DND-41 (cell line): ENCODE results near the gene ARHGEF2.

Experiments
- ATAC-seq: fragments of 200-7000 bp; cut with Tn5 transposase; 3 replicates; pipeline ENCODE4 v1.9.1; 2021; ENCODE audit warnings: low read depth; ENCODE audit not compliant: insufficient read depth
- DNase-seq: peaks from one replicate; pipeline ENCODE4 v3.0.0-alpha.2; 2020
- H2AFZ ChIP-seq: 2 replicates; pipeline ENCODE4 v1.6.0; 2012; ENCODE audit warnings: low read depth, low read length
- H3K27ac ChIP-seq: 2 replicates; pipeline ENCODE4 v1.5.1; 2012; ENCODE audit warnings: low read length, inconsistent platforms
- H3K27me3 ChIP-seq: fragments of 200-600 bp; sonication (generic); 2 replicates; pipeline ENCODE4 v1.6.0; 2012; ENCODE audit warnings: low read length, mild to moderate bottlenecking, inconsistent platforms; ENCODE audit not compliant: insufficient read depth, poor library complexity
- H3K36me3 ChIP-seq: 2 replicates; pipeline ENCODE4 v1.5.1; 2012; ENCODE audit warnings: low read length, inconsistent platforms; ENCODE audit not compliant: insufficient read depth
- H3K4me1 ChIP-seq: 2 replicates; pipeline ENCODE4 v1.5.1; 2012; ENCODE audit warnings: mild to moderate bottlenecking, low read length; ENCODE audit not compliant: insufficient read depth
- H3K4me2 ChIP-seq: 2 replicates; pipeline ENCODE4 v1.6.0; 2012; ENCODE audit warnings: mild to moderate bottlenecking, moderate library complexity, low read length, inconsistent platforms; ENCODE audit not compliant: insufficient read depth
- H3K4me3 ChIP-seq, 2 experiments: fragments of 200-600 bp in 1 of 2; shearing (Covaris generic) in 1 of 2; 2 replicates each; pipeline ENCODE4 v1.5.1; 2012 to 2016; ENCODE audit warnings: inconsistent platforms in 2 of 2, low read length in 2 of 2, mild to moderate bottlenecking in 2 of 2, low read depth in 1 of 2, moderate library complexity in 1 of 2
- H3K79me2 ChIP-seq: 2 replicates; pipeline ENCODE4 v1.6.0; 2012; ENCODE audit warnings: low read length, inconsistent platforms; ENCODE audit not compliant: insufficient read depth
- H3K9ac ChIP-seq: 2 replicates; pipeline ENCODE4 v1.6.0; 2012; ENCODE audit warnings: low read depth, mild to moderate bottlenecking, inconsistent platforms, low read length, moderate library complexity
- H3K9me3 ChIP-seq: 2 replicates; pipeline ENCODE4 v1.5.1; 2012; ENCODE audit warnings: low read length, moderate library complexity, mild to moderate bottlenecking, inconsistent platforms; ENCODE audit not compliant: insufficient read depth, severe bottlenecking
- H4K20me1 ChIP-seq: 2 replicates; pipeline ENCODE4 v1.6.0; 2012; ENCODE audit warnings: low read length; ENCODE audit not compliant: insufficient read depth
- EZH2 ChIP-seq: IDR thresholded peaks from 3 replicates; pipeline ENCODE4 v1.6.1; 2012; ENCODE audit warnings: borderline replicate concordance, low read depth, mild to moderate bottlenecking, moderate library complexity, low read length, inconsistent platforms; ENCODE audit not compliant: severe bottlenecking
- TF ChIP-seq, protein P1 (sequence below): IDR thresholded peaks from 2 replicates; pipeline ENCODE4 v1.5.1; 2012; ENCODE audit warnings: borderline replicate concordance, low read length, moderate library complexity, mild to moderate bottlenecking; ENCODE audit not compliant: poor library complexity, severe bottlenecking; ENCODE audit errors: extremely low read depth

The ARHGEF2 gene

DNA sequence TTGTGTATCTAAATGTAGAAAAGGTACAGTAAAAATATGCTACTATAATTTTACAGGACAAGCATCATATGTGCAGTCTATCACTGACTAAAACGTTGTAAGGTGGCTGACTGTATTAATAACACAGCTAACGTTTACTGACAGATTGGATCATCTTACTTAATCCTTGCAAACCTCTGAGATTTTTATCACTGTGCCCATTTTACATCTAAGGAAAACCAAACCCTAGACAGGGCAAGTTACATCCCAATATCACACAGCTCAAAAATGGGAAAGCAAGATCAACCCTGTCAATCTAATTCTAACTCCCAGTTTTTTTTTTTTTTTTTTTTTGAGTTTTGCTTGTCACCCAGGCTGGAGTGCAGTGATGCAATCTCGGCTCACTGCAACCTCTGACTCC is 59.7 kb downstream of the ARHGEF2 start:
- ATAC-seq, result no peak
- H3K27me3 ChIP-seq, result no peaks in the 10 kb centered on the region
- peaks cover 94% of the 10 kb centered on the region for H3K36me3 ChIP-seq
- TF ChIP-seq, protein P1, sequence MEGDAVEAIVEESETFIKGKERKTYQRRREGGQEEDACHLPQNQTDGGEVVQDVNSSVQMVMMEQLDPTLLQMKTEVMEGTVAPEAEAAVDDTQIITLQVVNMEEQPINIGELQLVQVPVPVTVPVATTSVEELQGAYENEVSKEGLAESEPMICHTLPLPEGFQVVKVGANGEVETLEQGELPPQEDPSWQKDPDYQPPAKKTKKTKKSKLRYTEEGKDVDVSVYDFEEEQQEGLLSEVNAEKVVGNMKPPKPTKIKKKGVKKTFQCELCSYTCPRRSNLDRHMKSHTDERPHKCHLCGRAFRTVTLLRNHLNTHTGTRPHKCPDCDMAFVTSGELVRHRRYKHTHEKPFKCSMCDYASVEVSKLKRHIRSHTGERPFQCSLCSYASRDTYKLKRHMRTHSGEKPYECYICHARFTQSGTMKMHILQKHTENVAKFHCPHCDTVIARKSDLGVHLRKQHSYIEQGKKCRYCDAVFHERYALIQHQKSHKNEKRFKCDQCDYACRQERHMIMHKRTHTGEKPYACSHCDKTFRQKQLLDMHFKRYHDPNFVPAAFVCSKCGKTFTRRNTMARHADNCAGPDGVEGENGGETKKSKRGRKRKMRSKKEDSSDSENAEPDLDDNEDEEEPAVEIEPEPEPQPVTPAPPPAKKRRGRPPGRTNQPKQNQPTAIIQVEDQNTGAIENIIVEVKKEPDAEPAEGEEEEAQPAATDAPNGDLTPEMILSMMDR, result no peak
- no peak for TF ChIP-seq EZH2
- H3K27ac ChIP-seq, result no peak overlapping the region
- H3K4me3 ChIP-seq, result no peak overlapping the region
- H3K4me2 ChIP-seq, result no peak overlapping the region
- H2AFZ ChIP-seq, result no peak overlapping the region
- peaks cover 13% of the 10 kb centered on the region; the same call in 1 of the 2 replicates for H4K20me1 ChIP-seq
- H3K79me2 ChIP-seq, result peaks cover 14% of the 10 kb centered on the region
- no peak for DNase-seq
- H3K9ac ChIP-seq, result no peak overlapping the region
- H3K9me3 ChIP-seq, result no peaks in the 10 kb centered on the region
- H3K4me1 ChIP-seq, result no peaks in the 10 kb centered on the region

DNA sequence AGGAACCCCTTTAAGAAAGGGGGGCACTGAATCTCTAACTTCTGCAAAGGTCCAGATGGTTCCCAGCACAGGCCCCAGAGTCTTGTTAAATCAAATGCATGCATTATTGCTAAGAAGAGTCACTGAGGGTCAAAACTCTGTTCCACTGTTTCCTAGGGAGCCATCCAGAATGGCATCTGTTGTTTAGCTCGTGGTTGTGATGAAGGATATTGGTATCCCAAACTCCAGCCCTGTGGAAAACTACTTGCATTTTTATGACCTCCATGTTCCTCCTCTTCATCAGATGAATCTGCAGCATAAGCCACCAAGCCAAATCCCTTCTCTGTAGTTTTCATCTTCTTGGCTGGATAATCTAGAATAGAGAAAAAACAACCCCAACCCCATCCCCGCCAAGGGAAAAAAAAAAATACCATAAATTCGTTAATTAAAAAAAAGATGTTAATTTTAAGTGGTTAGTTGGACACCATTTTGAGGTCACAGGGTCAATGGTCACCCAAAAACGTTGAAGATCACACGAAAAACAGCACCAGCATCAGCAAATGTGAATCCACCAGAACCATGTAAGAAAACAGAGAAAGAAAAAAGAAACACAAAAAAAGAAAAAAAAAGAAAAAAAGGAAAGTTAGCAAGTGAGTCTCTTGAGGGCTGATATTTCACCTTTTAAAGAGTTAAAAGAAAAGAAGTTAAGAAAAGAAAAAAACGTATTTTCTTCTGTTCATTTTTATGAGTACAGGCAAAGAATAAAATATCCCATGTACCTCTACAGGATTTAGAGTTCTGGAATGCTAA is 64.2 kb downstream of the ARHGEF2 start:
- no peak overlapping the region for H2AFZ ChIP-seq
- H3K4me1 ChIP-seq, result peaks cover 25% of the 10 kb centered on the region
- H3K79me2 ChIP-seq, result peaks cover 20% of the 10 kb centered on the region
- H3K36me3 ChIP-seq, result peaks cover 79% of the 10 kb centered on the region
- DNase-seq (no peak), ATAC-seq (no peak)
- H3K9me3 ChIP-seq, result no peaks in the 10 kb centered on the region
- H3K27ac ChIP-seq, result no peak overlapping the region
- TF ChIP-seq EZH2, result no peak
- TF ChIP-seq, protein P1, result no peak
- no peak overlapping the region for H3K9ac ChIP-seq
- no peak overlapping the region for H3K4me3 ChIP-seq
- no peak overlapping the region for H3K4me2 ChIP-seq
- no peaks in the 10 kb centered on the region for H3K27me3 ChIP-seq
- H4K20me1 ChIP-seq, result no peaks in the 10 kb centered on the region

DNA sequence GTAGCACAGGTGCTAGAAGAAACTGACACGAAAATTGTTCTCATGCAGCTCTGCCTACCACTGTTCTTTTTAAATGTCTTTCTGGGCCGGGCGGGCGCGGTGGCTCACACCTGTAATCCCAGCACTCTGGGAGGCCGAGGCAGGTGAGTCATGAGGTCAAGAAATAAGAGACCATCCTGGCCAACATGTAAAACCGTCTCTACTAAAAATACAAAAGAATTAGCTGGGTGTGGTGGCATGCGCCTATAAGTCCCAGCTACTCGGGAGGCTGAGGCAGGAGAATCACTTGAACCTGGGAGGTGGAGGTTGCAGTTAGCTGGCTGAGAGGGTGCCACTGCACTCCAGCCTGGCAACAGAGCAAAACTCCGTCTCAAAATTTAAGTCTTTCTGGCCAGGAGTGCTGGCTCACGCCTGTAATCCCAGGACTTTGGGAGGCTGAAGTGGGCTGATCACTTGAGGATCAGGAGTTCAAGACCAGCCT is 66.3 kb downstream of the ARHGEF2 start:
- Histone ChIP-seq H3K27me3 (no peaks in the 10 kb centered on the region), H3K79me2 (peaks cover 24% of the 10 kb centered on the region), H3K4me1 (peaks cover 26% of the 10 kb centered on the region), H3K9ac (no peak overlapping the region), H3K4me2 (peak overlapping the region; percentile 75; the same call in 1 of the 2 replicates), H3K9me3 (no peaks in the 10 kb centered on the region), H3K36me3 (peaks cover 71% of the 10 kb centered on the region), H3K4me3 (no peak overlapping the region), H3K27ac (no peak overlapping the region), H2AFZ (no peak overlapping the region), H4K20me1 (no peaks in the 10 kb centered on the region)
- TF ChIP-seq EZH2, result no peak
- TF ChIP-seq, protein P1, result no peak
- no peak for ATAC-seq
- no peak for DNase-seq
